Suppressor macrophage treated with lipopolysaccharide for 1 hour (primary cell): ENCODE measurements around the gene PRIM1.
"Not testable (repeated sequence)": the region's sequence is repeated elsewhere in the genome, so short reads cannot be mapped to it uniquely, and the experiment has no call there.

ENCODE experiments used
- DNase-seq, 3 donors: peaks; one replicate each; pipeline ENCODE4 v3.0.0-alpha.2; 2020 to 2022

The PRIM1 gene

GRCh38 chr12:56751712-56752598 is at the start of gene PRIM1:
Gene PRIM1 (minus strand): TSS chr12:56752323. CDS start chr12:56752298, 25 bp downstream.
- peak; percentile 93 to 96 (median 94) for DNase-seq

DNA sequence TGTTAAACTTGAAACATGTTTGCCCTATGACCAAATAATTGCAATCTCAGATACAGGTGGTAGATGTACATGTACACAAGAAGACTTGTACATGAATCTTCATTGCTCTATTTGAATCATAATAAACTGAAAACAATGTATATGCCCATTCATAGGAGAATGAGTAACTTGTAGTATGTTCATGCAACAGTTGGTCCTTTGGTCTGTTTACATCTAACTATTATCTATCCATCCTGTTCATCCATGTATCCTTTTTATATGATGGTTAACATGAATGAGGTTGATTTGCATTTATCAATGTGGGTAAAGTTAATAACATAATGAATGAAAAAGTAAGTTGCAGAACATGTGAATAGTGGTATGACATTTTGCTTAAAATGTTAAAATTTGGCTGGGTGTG is 48.1 kb upstream of the PRIM1 start:
- no peak for DNase-seq

DNA sequence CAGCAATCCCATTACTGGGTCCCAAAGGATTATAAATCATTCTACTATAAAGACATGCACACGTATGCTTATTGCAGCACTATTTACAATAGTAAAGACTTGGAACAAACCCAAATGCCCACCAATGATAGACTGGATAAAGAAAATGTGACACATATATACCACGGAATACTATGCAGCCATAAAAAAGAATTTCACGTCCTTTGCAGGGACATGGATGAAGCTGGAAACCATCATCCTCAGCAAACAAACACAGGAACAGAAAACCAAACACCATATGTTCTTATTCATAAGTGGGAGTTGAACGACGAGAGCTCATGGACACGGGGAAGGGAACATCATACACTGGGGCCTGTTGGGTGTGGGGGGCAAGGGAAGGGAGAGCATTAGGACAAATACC is 47.2 kb upstream of the PRIM1 start:
- DNase-seq = not testable (repeated sequence)

DNA sequence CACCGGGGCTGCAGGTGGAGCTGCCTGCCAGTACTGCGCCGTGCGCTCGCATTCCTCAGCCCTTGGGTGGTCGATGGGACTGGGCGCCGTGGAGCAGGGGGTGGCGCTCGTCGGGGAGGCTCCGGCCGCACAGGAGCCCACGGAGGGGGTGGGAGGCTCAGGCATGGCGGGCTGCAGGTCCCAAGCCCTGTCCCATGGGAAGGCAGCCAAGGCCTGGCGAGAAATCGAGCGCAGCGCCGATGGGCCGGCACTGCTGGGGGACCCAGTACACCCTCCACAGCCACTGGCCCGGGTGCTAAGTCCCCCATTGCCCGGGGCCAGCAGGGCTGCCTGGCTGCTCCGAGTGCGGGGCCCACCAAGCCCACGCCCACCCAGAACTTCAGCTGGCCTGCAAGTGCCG is 43.7 kb upstream of the PRIM1 start:
- not testable (repeated sequence) for DNase-seq

DNA sequence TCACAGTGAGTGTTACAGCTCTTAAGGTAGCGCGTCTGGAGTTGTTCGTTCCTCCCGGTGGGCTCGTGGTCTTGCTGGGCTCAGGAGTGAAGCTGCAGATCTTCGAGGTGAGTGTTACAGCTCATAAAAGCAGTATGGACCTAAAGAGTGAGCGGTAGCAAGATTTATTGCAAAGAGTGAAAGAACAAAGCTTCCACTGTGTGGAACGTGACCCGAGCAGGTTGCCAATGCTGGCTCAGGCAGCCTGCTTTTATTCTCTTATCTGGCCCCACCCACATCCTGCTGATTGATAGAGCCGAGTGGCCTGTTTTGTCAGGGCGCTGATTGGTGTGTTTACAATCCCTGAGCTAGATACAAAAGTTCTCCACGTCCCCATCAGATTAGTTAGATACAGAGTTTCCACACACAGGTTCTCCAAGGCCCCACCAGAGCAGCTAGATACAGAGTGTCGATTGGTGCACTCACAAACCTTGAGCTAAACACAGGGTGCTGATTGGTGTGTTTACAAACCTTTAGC is 43.0 kb upstream of the PRIM1 start:
- not testable (repeated sequence) for DNase-seq

DNA sequence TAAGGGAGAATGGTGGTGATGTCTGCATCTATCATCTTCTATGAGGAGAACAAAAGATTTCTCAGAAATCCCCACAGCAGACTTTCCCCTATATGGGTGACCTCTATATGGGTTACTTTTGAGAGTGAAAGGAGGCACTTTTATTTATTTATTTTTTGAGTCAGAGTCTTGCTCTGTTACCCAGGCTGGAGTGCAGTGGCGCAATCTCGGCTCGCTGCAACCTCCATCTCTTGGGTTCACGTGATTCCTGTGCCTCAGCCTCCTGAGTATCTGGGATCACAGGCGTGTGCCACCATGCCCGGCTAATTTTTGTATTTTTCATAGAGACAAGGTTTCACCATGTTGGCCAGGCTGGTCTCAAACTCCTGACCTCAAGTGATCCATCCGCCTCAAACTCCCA is 41.0 kb upstream of the PRIM1 start:
- DNase-seq = not testable (repeated sequence)

GRCh38 chr12:56792678-56793077 is 40.6 kb upstream of the PRIM1 start:
- no peak for DNase-seq

GRCh38 chr12:56789429-56789828 is 37.3 kb upstream of the PRIM1 start:
- DNase-seq = not testable (repeated sequence)

DNA sequence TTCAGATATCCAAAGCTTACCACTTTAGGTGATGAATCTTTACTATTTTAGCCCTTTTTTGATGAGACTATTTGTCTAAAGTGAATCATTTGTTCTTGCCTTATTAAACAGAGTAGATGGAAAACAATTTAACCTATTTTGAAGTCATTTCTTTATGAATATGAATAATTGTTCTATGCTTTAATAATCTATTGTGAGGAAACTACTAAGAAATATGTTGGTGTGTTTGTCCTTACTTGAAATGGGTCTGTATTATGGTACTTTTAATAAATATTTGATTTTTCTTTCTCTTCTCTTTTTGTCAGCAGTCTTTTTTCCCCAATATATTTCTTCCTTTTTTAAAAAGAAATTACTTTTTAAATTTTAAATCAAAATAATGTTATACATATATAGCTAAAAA is 35.4 kb upstream of the PRIM1 start:
- DNase-seq = no peak

DNA sequence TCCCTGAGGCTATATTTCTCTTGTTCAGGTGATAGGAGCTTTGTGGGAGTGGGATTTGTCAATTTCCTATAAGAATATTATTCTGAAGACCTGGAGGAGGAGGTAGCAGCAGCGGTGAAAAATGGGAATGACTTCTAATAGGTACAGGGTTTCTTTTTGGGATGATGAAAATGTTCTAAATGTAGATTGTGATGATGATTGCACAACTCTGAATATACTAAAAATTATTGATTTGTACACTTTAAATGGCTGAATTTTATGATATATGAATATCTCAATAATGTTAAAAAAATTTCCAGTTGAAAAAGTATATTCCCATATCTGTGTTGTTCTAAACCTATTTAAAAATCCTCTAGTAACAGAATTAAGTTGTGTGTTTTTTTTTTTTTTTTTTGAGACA is 33.8 kb upstream of the PRIM1 start:
- no peak for DNase-seq

- peak; percentile 41 to 50 (median 49) for DNase-seq
Measured at GRCh38 chr12:56785141-56785865, 33.2 kb upstream of the PRIM1 start.

DNA sequence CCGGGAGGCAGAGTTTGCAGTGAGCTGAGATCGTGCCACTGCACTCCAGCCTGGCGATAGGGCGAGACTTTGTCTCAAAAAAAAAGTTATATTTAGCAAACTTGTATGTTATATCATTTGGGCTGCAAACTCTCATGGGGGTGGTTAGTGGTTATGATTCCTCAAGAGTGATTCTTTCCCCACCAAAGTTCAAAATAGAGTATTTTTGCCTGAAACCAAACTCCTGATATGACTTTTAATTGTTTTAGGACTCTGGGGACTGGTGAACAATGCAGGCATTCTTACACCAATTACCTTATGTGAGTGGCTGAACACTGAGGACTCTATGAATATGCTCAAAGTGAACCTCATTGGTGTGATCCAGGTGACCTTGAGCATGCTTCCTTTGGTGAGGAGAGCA is 29.6 kb upstream of the PRIM1 start:
- no peak for DNase-seq

GRCh38 chr12:56778756-56779155 is 26.6 kb upstream of the PRIM1 start:
- no peak for DNase-seq

GRCh38 chr12:56776654-56777053 is 24.5 kb upstream of the PRIM1 start:
- DNase-seq = no peak

DNA sequence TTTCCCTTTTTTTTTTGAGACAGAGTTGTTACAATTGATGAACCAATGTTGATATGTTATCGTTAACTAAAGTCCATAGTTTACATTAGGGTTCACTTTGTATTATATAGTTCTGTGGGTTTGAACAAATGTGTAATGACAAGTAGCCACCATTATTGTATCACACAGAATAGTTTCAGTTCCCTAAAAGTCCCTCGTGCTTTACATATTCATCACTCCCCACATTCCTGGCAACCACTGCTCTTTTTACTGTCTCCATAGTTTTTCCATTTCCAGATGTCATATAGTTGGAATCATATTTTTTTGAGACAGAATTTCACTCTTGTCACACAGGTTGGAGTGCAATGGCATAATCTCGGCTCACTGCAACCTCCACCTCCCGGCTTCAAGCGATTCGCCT is 23.5 kb upstream of the PRIM1 start:
- peak; percentile 66 to 83 (median 83) for DNase-seq

GRCh38 chr12:56773113-56773512 is 21.0 kb upstream of the PRIM1 start:
- no peak for DNase-seq

GRCh38 chr12:56772625-56773024 is 20.5 kb upstream of the PRIM1 start:
- DNase-seq = no peak

- no peak for DNase-seq
Measured at GRCh38 chr12:56769868-56770267, 17.7 kb upstream of the PRIM1 start.

DNA sequence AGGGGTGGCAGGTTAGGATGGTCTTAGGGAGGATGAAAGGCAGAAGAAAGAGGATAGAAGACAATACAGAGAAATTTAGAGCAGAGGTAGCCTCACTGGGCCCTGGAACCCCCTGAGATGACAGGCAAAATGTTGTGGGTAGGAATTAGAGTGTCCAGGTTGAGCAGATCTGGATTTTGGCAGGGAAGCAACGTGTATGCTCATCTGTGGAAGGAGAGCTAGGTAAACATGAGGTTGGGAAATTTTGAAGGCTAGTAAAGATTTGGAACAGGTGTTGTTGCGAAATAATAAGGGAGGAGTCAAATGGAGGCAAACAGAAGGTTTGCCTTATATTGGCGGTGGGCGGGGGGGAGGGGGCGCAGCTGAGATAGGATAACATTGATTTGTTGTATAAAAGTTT is 16.3 kb upstream of the PRIM1 start:
- no peak for DNase-seq

DNA sequence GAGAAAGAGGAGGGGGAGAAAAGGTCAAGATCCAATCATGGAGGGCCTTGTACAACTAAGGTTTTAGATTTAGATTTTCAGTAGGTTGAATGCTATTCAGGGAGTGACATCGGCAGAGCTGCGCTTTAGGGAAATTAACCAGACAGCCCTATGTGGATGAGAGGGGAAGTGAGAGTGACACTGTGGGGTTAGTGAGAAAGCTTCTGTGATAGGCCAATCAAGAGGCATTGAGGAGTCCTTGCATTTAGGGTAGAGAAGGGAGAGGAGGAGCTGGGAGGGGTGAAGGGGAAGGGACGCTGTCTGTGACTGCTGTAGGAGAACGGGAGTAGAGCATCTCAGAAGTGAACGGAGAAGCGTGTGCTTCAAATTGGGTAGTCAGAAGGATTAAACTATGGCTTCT is 14.4 kb upstream of the PRIM1 start:
- peak; percentile 75 to 84 (median 78) for DNase-seq

DNA sequence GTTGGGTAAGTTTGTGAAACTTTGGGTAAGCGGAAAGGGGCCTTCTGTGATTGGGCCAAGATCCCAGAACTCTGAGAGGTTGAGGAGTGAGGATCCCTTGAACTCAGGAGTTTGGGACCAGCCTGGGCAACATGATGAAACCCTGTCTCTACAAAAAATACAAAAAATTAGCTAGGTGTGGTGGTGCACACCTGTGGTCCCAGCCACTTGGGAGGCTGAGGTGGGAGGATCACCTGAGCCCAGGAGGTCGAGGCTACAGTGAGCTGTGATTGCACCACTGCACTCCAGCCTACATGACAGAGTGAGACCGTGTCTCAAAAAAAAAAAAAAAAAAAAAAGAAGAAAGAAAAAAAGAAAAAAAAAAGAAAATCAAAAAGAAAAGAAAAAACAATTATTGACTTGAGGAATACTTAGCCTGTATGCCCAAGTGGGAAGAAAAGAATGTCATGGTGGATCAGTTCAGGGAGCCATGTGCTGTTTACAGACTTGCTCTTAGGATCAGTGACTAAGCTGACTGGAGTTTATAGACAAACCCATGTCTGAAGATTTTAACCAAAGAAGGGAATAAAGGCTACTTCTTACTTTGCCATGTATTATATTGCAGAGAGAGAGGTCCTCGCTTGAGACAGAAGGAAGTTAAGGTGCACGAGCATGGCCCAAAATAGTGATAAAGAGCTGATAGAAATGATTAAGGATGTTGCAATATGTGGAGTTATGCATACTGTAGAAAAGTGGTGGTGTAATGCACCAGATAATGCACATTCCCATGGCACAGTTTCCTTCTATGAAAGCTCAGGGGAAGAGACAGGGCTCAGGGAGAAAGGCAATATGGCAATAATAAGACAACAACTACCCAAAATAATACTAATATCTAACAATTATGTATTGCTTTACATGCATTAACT is 11.9 kb upstream of the PRIM1 start:
- no peak for DNase-seq

- no peak for DNase-seq
Measured at GRCh38 chr12:56761812-56762211, 9.7 kb upstream of the PRIM1 start.

GRCh38 chr12:56760460-56760859 is 8.3 kb upstream of the PRIM1 start:
- no peak for DNase-seq
